Heart left ventricle (tissue), 16 donors: ENCODE results near the gene TRPV6. TPM values are rescaled to one million over a fixed set of nuclear protein-coding genes. Genes with fewer than 3 reads are reported as not detected.
A peak's percentile ranks its signal among the peaks of the same experiment; 100 is the strongest.

Experiments used
- ATAC-seq, 4 donors: fragments of 200-7000 bp; cut with Tn5 transposase; one replicate each; pipeline ENCODE4 v1.9.1; 2020 to 2022; ENCODE audit warnings: moderate library complexity in 4 of 4, mild to moderate bottlenecking in 3 of 4, moderate number of reproducible peaks in 1 of 4
- DNase-seq, 5 donors: peaks; one replicate each; pipeline ENCODE4 v3.0.0-alpha.2; 2020
- H3K27ac ChIP-seq, 12 donors: fragments of 200-600 bp; sonication (generic) in 4 of 12; one replicate each; pipeline versions ENCODE4 v1.5.0 to v1.8.0; 2016 to 2022; ENCODE audit warnings: mild to moderate bottlenecking in 2 of 12
- H3K27me3 ChIP-seq, 9 donors: fragments of 200-600 bp; sonication (generic) in 2 of 9; one replicate each; pipeline versions ENCODE4 v1.5.1 to v1.8.0; 2016 to 2022; ENCODE audit warnings: mild to moderate bottlenecking in 3 of 9
- H3K36me3 ChIP-seq, 9 donors: fragments of 200-600 bp; sonication (generic) in 2 of 9; one replicate each; pipeline versions ENCODE4 v1.5.0 to v1.8.0; 2018 to 2022; ENCODE audit warnings: mild to moderate bottlenecking in 2 of 9
- H3K4me1 ChIP-seq, 12 donors: fragments of 200-600 bp; sonication (generic) in 4 of 12; one replicate each; pipeline versions ENCODE4 v1.5.0 to v1.8.0; 2016 to 2022; ENCODE audit warnings: mild to moderate bottlenecking in 3 of 12
- H3K4me3 ChIP-seq, 12 donors: fragments of 200-600 bp; sonication (generic) in 4 of 12; one replicate each; pipeline versions ENCODE4 v1.5.0 to v1.8.0; 2017 to 2022; ENCODE audit warnings: mild to moderate bottlenecking in 9 of 12, moderate library complexity in 4 of 12
- H3K9me3 ChIP-seq, 12 donors: fragments of 200-600 bp; sonication (generic) in 4 of 12; one replicate each; pipeline versions ENCODE4 v1.5.0 to v1.8.0; 2016 to 2022; ENCODE audit warnings: mild to moderate bottlenecking in 1 of 12
- CTCF ChIP-seq, 12 donors: fragments of 200-600 bp; sonication (generic) in 4 of 12; IDR thresholded peaks; one replicate each; pipeline versions ENCODE4 v1.5.0 to v1.8.0; 2018 to 2022; ENCODE audit warnings: antibody characterized with exemption in 12 of 12, mild to moderate bottlenecking in 5 of 12
- POLR2A ChIP-seq, 2 donors: fragments of 450-650 bp; IDR thresholded peaks; one replicate each; pipeline ENCODE4 v1.6.1; 2017; ENCODE audit warnings: antibody characterized with exemption in 2 of 2, mild to moderate bottlenecking in 2 of 2, moderate library complexity in 2 of 2
- WGBS, 4 donors: extraction: QIAGEN DNeasy Blood & Tissue Kit in 2 of 4; methylation state at CpG; one replicate each; pipeline versions ENCODE4 v1.1.5 to v1.1.7; 2013 to 2018; 5-methylcytosine and 5-hydroxymethylcytosine counted together
- intact Hi-C, 10 donors: fragments of 100-400 bp; cut with DNase I; formaldehyde crosslinking; loops; one replicate each; pipeline versions ENCODE4 v1.11.1 to v1.14.2; 2022
- polyA plus RNA-seq, 2 donors: library from polyadenylated mRNA; stranded (reverse); fragments of 200-250 nt; gene quantifications; one replicate each; pipeline ENCODE4 v1.2.3, GENCODE V29; 2013
- total RNA-seq, 9 donors: library from RNA; depleted of rRNA in 2 of 9; stranded (reverse); fragments of >200 nt in 2 of 9; fragmentation: NEBNext Ultra II Directional in 3 of 9; extraction: Animal tissue kit (Norgen Biotek cat#: 25700) in 3 of 9; gene quantifications; one replicate each; pipeline versions ENCODE4 v1.1.0 to v1.2.4, GENCODE V29; 2016 to 2023
- donor health status: ischemic (EF 13 %, LVEDD 7.1; RV severe dilation, severe dysfunction).
- donor health status: healthy with polysubstance abuse.
- donor health status: DM: no; HTN: yes; CAD: no.
- donor health status: DM: no; HTN: no; CAD: no.
- donor health status: ischemic (EF 25% LVEDD 6.9; RV normal size, moderate dysfunction).
- donor health status: ischemic (EF 25% LVEDD 5.7; RV mildly dilated, moderate dysfunction).
- donor health status: healthy.
- donor health status: DM: yes; HTN: yes; CAD: no.
- donor health status: ischemic (EF 35%, LVEDD 5.7; RV mildly dilated, moderate dysfunction).
- donor health status: nonischemic (EF 11% LVEDD 7.7; RV severe dilation, severe dysfunction).
- donor health status: DM: yes; HTN: yes; CAD: no.
- donor health status: PGD.
- donor health status: ischemic (EF 29% LVEDD 5.4; RV normal size, mild dysfunction).
- donor health status: nonischemic (EF 23%, LVEDD 6.1; RV moderate dilation, normal function).

Gene TRPV6
- total and polyA plus RNA-seq, 11 donors, result 0.68 TPM; not detected in 10

- intact Hi-C loops, result no loop called here
- H3K27me3 ChIP-seq, result peaks cover 0 to 10% (median 0%) of the 10 kb centered on the region in 9 donors
- no peaks in the 10 kb centered on the region for H3K4me1 ChIP-seq
- H3K9me3 ChIP-seq, result no peaks in the 10 kb centered on the region
- H3K27ac ChIP-seq, result no peak overlapping the region
- DNase-seq (no peak), ATAC-seq (no peak)
- H3K4me3 ChIP-seq, result no peak overlapping the region
- no peaks in the 10 kb centered on the region for H3K36me3 ChIP-seq
- TF ChIP-seq POLR2A (IDR thresholded peaks at IDR 0.05), result no peak
- no peak for TF ChIP-seq CTCF (IDR thresholded peaks at IDR 0.05)
- 50 to 57% (median 54%) methylated on average over 5 of the region's 5 CpGs for WGBS, 4 donors
Measured at GRCh38 chr7:142932386-142933091, 47.0 kb upstream of the TRPV6 start.

GRCh38 chr7:142930126-142930730 lies 44.7 kb upstream of the TRPV6 start:
- Histone ChIP-seq H3K4me1 (peaks cover 0 to 8% (median 0%) of the 10 kb centered on the region in 12 donors), H3K36me3 (no peaks in the 10 kb centered on the region), H3K9me3 (no peaks in the 10 kb centered on the region), H3K27me3 (peaks cover 0 to 10% (median 0%) of the 10 kb centered on the region in 9 donors), H3K4me3 (no peak overlapping the region), H3K27ac (no peak overlapping the region)
- TF ChIP-seq POLR2A (IDR thresholded peaks at IDR 0.05) (no peak), CTCF (IDR thresholded peaks at IDR 0.05) (no peak)
- ATAC-seq (no peak), DNase-seq (no peak)
- WGBS, 4 donors, result 83 to 87% (median 86%) methylated on average over 9 to 11 of the region's 11 CpGs
- intact Hi-C loops, result no loop called here

- Histone ChIP-seq H3K27me3 (peaks cover 0 to 10% (median 0%) of the 10 kb centered on the region in 9 donors), H3K4me1 (peaks cover 0 to 8% (median 0%) of the 10 kb centered on the region in 12 donors), H3K9me3 (no peaks in the 10 kb centered on the region), H3K36me3 (no peaks in the 10 kb centered on the region), H3K27ac (peak overlapping the region in 1 of 12 donors; percentile 84), H3K4me3 (no peak overlapping the region)
- TF ChIP-seq POLR2A (IDR thresholded peaks at IDR 0.05), result no peak
- TF ChIP-seq CTCF (IDR thresholded peaks at IDR 0.05), result no peak
- intact Hi-C loops, result no loop called here
- DNase-seq, result no peak
- no peak for ATAC-seq
- 72 to 79% (median 75%) methylated on average over 8 of the region's 8 CpGs for WGBS, 4 donors
Measured at GRCh38 chr7:142927949-142928348, 42.4 kb upstream of the TRPV6 start.

- Histone ChIP-seq H3K4me3 (no peak overlapping the region), H3K9me3 (no peaks in the 10 kb centered on the region), H3K36me3 (no peaks in the 10 kb centered on the region), H3K4me1 (peaks cover 0 to 8% (median 0%) of the 10 kb centered on the region in 12 donors), H3K27ac (peak overlapping the region in 1 of 12 donors; percentile 84), H3K27me3 (peaks cover 0 to 4% (median 0%) of the 10 kb centered on the region in 9 donors)
- 54 to 56% (median 56%) methylated on average over 7 of the region's 7 CpGs for WGBS, 4 donors
- peak in 3 of 4 donors; percentile 46 to 74 (median 59) for ATAC-seq
- DNase-seq, result no peak
- TF ChIP-seq CTCF (IDR thresholded peaks at IDR 0.05) (no peak), POLR2A (IDR thresholded peaks at IDR 0.05) (no peak)
- intact Hi-C loops, result no loop called here
Measured at GRCh38 chr7:142927085-142927745, 41.7 kb upstream of the TRPV6 start.
